B cell (primary cell): ENCODE results near the gene STON1. TPM values are rescaled to one million over a fixed set of nuclear protein-coding genes. Genes with fewer than 3 reads are reported as not detected.
"Not testable (repeated sequence)": the region's sequence is repeated elsewhere in the genome, so short reads cannot be mapped to it uniquely, and the experiment has no call there.

Source experiments
- ATAC-seq: fragments of 200-7000 bp; cut with Tn5 transposase; one replicate; pipeline ENCODE4 v1.10.0; 2021; ENCODE audit warnings: low read depth, mild to moderate bottlenecking, moderate number of reproducible peaks, moderate library complexity
- CTCF ChIA-PET: fragments of 350-600 bp; sonication (Branson Sonifier 250); formaldehyde crosslinking; loops from one replicate; lab custom pipeline; 2021; ENCODE audit warnings: antibody characterized with exemption, inconsistent platforms; lab: Charles Lee
- POLR2A ChIA-PET: fragments of 350-600 bp; sonication (Branson Sonifier 250); formaldehyde crosslinking; loops from one replicate; lab custom pipeline; 2021; ENCODE audit warnings: antibody characterized with exemption; lab: Charles Lee
- DNase-seq: peaks from one replicate; pipeline ENCODE4 v3.0.0; 2013
- H2AFZ ChIP-seq: 2 replicates; pipeline ENCODE4 v1.6.1; 2012; ENCODE audit warnings: mild to moderate bottlenecking, low read depth, low read length; ENCODE audit not compliant: insufficient read depth, poor library complexity, severe bottlenecking
- H3K27ac ChIP-seq, 2 donors: 1 replicate in 1 of 2; 2 replicates in 1 of 2; pipeline ENCODE4 v1.5.1; 2012 to 2013; ENCODE audit warnings: low read length in 2 of 2, mild to moderate bottlenecking in 2 of 2, moderate library complexity in 1 of 2
- H3K27me3 ChIP-seq, 4 experiments: fragments of 200-600 bp in 1 of 4; sonication (generic) in 1 of 4; replicated peaks in 1 of 4; 1 replicate in 2 of 4; 2 replicates in 2 of 4; pipeline versions ENCODE4 v1.6.1 to v1.7.0; 2013 to 2016; ENCODE audit warnings: low read length in 3 of 4, mild to moderate bottlenecking in 2 of 4, mixed read lengths in 1 of 4, moderate library complexity in 1 of 4; ENCODE audit not compliant: insufficient read depth in 4 of 4, control insufficient read depth in 3 of 4; ENCODE audit errors: control extremely low read depth in 1 of 4
- H3K36me3 ChIP-seq, 2 experiments: replicated peaks in 1 of 2; 1 replicate in 1 of 2; 2 replicates in 1 of 2; pipeline versions ENCODE4 v1.6.1 to v1.7.1; 2013; ENCODE audit warnings: low read length in 1 of 2; ENCODE audit not compliant: insufficient read depth in 2 of 2, control insufficient read depth in 1 of 2; ENCODE audit errors: control extremely low read depth in 1 of 2, extremely low read depth in 1 of 2
- H3K4me1 ChIP-seq, 2 donors: fragments of 200-600 bp in 1 of 2; sonication (generic) in 1 of 2; 1 replicate in 1 of 2; 2 replicates in 1 of 2; pipeline versions ENCODE4 v1.5.1 to v1.6.1; 2013 to 2017; ENCODE audit warnings: low read length in 2 of 2; ENCODE audit not compliant: control insufficient read depth in 2 of 2, insufficient read depth in 2 of 2
- H3K4me2 ChIP-seq: replicated peaks from 2 replicates; pipeline ENCODE3; 2012; ENCODE audit warnings: mild to moderate bottlenecking, low read depth, low read length; ENCODE audit not compliant: poor library complexity, severe bottlenecking
- H3K4me3 ChIP-seq, 5 experiments: fragments of 200-600 bp in 1 of 5; sonication (generic) in 1 of 5; 1 replicate in 3 of 5; 2 replicates in 2 of 5; pipeline versions ENCODE4 v1.5.1 to v1.7.0; 2011 to 2016; ENCODE audit warnings: low read length in 4 of 5, mild to moderate bottlenecking in 4 of 5, low read depth in 2 of 5, control low read depth in 1 of 5, moderate library complexity in 1 of 5; ENCODE audit not compliant: insufficient read depth in 1 of 5; ENCODE audit errors: control extremely low read depth in 1 of 5, extremely low read depth in 1 of 5
- H3K79me2 ChIP-seq: fragments of 200-600 bp; sonication (generic); one replicate; pipeline ENCODE4 v1.6.0; 2016; ENCODE audit warnings: low read length; ENCODE audit not compliant: control insufficient read depth, insufficient read depth
- H3K9ac ChIP-seq: fragments of 200-600 bp; sonication (generic); 2 replicates; pipeline ENCODE4 v1.6.1; 2017; ENCODE audit warnings: mild to moderate bottlenecking, low read length, moderate library complexity
- H3K9me3 ChIP-seq, 3 donors: one replicate each; pipeline versions ENCODE4 v1.6.1 to v1.7.1; 2013; ENCODE audit warnings: low read length in 2 of 3; ENCODE audit not compliant: control insufficient read depth in 2 of 3, insufficient read depth in 1 of 3; ENCODE audit errors: control extremely low read depth in 1 of 3
- H4K20me1 ChIP-seq: 2 replicates; pipeline ENCODE4 v1.6.0; 2012; ENCODE audit warnings: mild to moderate bottlenecking, low read length; ENCODE audit not compliant: insufficient read depth, control insufficient read depth, poor library complexity, severe bottlenecking
- H3K27ac Mint-ChIP-seq: one replicate; pipeline ENCODE4 v1.8.0; 2021; ENCODE audit warnings: mixed read lengths
- H3K27me3 Mint-ChIP-seq: one replicate; pipeline ENCODE4 v1.8.0; 2021; ENCODE audit warnings: mixed read lengths
- H3K4me1 Mint-ChIP-seq: one replicate; pipeline ENCODE4 v1.8.0; 2021; ENCODE audit warnings: mixed read lengths
- H3K4me3 Mint-ChIP-seq: one replicate; pipeline ENCODE4 v1.8.0; 2021; ENCODE audit warnings: mixed read lengths
- H3K9me3 Mint-ChIP-seq: one replicate; pipeline ENCODE4 v1.8.0; 2022; ENCODE audit warnings: mixed read lengths; ENCODE audit not compliant: insufficient read depth
- CTCF ChIP-seq: fragments of 200-600 bp; IDR thresholded peaks from one replicate; pipeline ENCODE4 v1.8.0; 2022; ENCODE audit warnings: antibody characterized with exemption, mild to moderate bottlenecking
- EZH2 ChIP-seq: IDR thresholded peaks from 2 replicates; pipeline ENCODE4 v1.6.1; 2012; ENCODE audit warnings: borderline replicate concordance, low read depth, mild to moderate bottlenecking, moderate library complexity, low read length; ENCODE audit not compliant: insufficient read depth, poor library complexity, severe bottlenecking
- WGBS: methylation state at CpG from one replicate; pipeline ENCODE4 v1.1.5; 2013; ENCODE audit warnings: missing lambda C conversion rate; ENCODE audit not compliant: insufficient coverage; 5-methylcytosine and 5-hydroxymethylcytosine counted together
- intact Hi-C: fragments of 100-400 bp; cut with micrococcal nuclease; formaldehyde crosslinking; loops from one replicate; pipeline ENCODE4 v1.10.0; 2022
- polyA plus RNA-seq: library from polyadenylated mRNA; depleted of rRNA; stranded (reverse); fragments of >200 nt; gene quantifications from 2 replicates; pipeline ENCODE4 v1.2.3, GENCODE V29; 2012
- total RNA-seq, 2 donors: library from RNA; stranded (reverse); fragments of 120-200 nt in 1 of 2; gene quantifications; 1 replicate in 1 of 2; 2 replicates in 1 of 2; pipeline versions ENCODE4 v1.2.3 to v1.2.4, GENCODE V29; 2013 to 2022

STON1 gene
- total and polyA plus RNA-seq, 2 donors (not counting 1 experiment from before 2014, with no cell fraction given), result 0.46 to 2.0 TPM

- Histone ChIP-seq H3K9me3 (peaks cover 0 to 6% (median 0%) of the 10 kb centered on the region in 3 donors), H3K79me2 (no peaks in the 10 kb centered on the region), H4K20me1 (no peaks in the 10 kb centered on the region), H3K4me2 (no peak overlapping the region), H3K4me3 (no peak overlapping the region), H2AFZ (no peak overlapping the region), H3K36me3 (no peaks in the 10 kb centered on the region), H3K27me3 (peaks cover 0 to 4% (median under 1%) of the 10 kb centered on the region in 4 experiments), H3K27ac (no peak overlapping the region), H3K9ac (no peak overlapping the region), H3K4me1 (no peaks in the 10 kb centered on the region)
- CTCF ChIA-PET, result no interaction called here
- intact Hi-C loops, result no loop called here
- DNase-seq, result no peak
- no peak overlapping the region for H3K4me3 Mint-ChIP-seq
- no peak overlapping the region for H3K27ac Mint-ChIP-seq
- peaks cover 20% of the 10 kb centered on the region for H3K27me3 Mint-ChIP-seq
- TF ChIP-seq EZH2, result no peak
- TF ChIP-seq CTCF, result no peak
- POLR2A ChIA-PET, result no interaction called here
- no peaks in the 10 kb centered on the region for H3K9me3 Mint-ChIP-seq
- no peak for ATAC-seq
- H3K4me1 Mint-ChIP-seq, result no peaks in the 10 kb centered on the region
- WGBS, result 100% methylated on average over 1 of the region's 2 CpGs
Observed at GRCh38 chr2:48613211-48613610, 83.3 kb downstream of the STON1 start.

- H3K79me2 ChIP-seq, H3K4me3 Mint-ChIP-seq, H3K36me3 ChIP-seq, H3K9ac ChIP-seq, POLR2A ChIA-PET, ATAC-seq, H3K4me1 Mint-ChIP-seq, H3K27ac Mint-ChIP-seq, H2AFZ ChIP-seq, H4K20me1 ChIP-seq, H3K9me3 ChIP-seq, DNase-seq, H3K27ac ChIP-seq, CTCF ChIA-PET, H3K4me2 ChIP-seq, intact Hi-C loops, H3K4me3 ChIP-seq, H3K9me3 Mint-ChIP-seq, H3K27me3 ChIP-seq, H3K4me1 ChIP-seq: not testable (repeated sequence)
- peaks cover 16% of the 10 kb centered on the region for H3K27me3 Mint-ChIP-seq
- WGBS, result over 99% methylated on average over 28 of the region's 35 CpGs
Observed at GRCh38 chr2:48614581-48614980, 84.6 kb downstream of the STON1 start.
